Ishikawa (cell line): ENCODE measurements around the gene COL13A1.
A peak's percentile ranks its signal among the peaks of the same experiment; 100 is the strongest.

Source experiments
- CEBPB ChIP-seq: IDR thresholded peaks from 2 replicates; pipeline ENCODE4 v1.6.1; 2012
- CREB1 ChIP-seq: IDR thresholded peaks from 2 replicates; pipeline ENCODE4 v1.6.1; 2012; ENCODE audit warnings: low read depth
- EGR1 ChIP-seq: IDR thresholded peaks from 2 replicates; pipeline ENCODE4 v1.6.1; 2012
- EP300 ChIP-seq: IDR thresholded peaks from 2 replicates; pipeline ENCODE4 v1.6.1; 2012; ENCODE audit warnings: borderline replicate concordance
- FOXM1 ChIP-seq: IDR thresholded peaks from 2 replicates; pipeline ENCODE4 v1.6.1; 2012; ENCODE audit warnings: low read depth, borderline replicate concordance
- NFIC ChIP-seq: IDR thresholded peaks from 2 replicates; pipeline ENCODE4 v1.6.1; 2012
- RAD21 ChIP-seq: IDR thresholded peaks from 2 replicates; pipeline ENCODE4 v1.6.1; 2012; ENCODE audit warnings: low read depth
- TAF1 ChIP-seq: IDR thresholded peaks from 2 replicates; pipeline ENCODE4 v1.6.1; 2012; ENCODE audit warnings: low read depth, mild to moderate bottlenecking
- TCF12 ChIP-seq: IDR thresholded peaks from 2 replicates; pipeline ENCODE4 v1.6.1; 2012; ENCODE audit warnings: low read depth
- TEAD4 ChIP-seq: IDR thresholded peaks from 2 replicates; pipeline ENCODE4 v1.6.1; 2012
- YY1 ChIP-seq: IDR thresholded peaks from 2 replicates; pipeline ENCODE4 v1.6.1; 2012; ENCODE audit warnings: low read depth
- ZBTB7A ChIP-seq: IDR thresholded peaks from 2 replicates; pipeline ENCODE4 v1.6.1; 2012; ENCODE audit warnings: low read depth
- TF ChIP-seq, protein P1 (sequence below): IDR thresholded peaks from 2 replicates; pipeline ENCODE4 v1.6.1; 2012
- TF ChIP-seq, protein P2 (sequence below): IDR thresholded peaks from 2 replicates; pipeline ENCODE4 v1.6.1; 2012; ENCODE audit warnings: low read depth, mild to moderate bottlenecking
- TF ChIP-seq, protein P3 (sequence below): IDR thresholded peaks from 2 replicates; pipeline ENCODE4 v1.6.1; 2012

The COL13A1 gene

DNA sequence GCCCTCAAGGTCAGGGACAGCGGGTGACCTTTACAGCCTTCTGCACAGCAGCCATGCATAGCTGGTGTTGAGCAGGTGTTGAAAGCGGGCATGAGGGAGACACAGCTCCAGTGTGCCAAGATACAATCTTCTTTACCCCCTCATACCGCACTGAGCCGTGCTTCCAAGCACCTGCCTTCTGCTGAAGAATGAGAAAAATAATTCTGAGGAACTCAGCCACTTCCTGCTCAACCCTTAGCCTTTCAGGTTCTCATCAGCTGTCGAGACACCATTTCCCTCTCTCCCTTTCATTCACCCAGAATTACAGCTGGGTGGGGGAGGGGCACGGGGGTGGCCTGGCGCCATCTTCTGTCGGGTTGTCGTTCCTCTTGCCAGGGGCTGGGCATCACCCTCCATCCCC is 58.6 kb downstream of the COL13A1 start:
- TF ChIP-seq, protein P1, sequence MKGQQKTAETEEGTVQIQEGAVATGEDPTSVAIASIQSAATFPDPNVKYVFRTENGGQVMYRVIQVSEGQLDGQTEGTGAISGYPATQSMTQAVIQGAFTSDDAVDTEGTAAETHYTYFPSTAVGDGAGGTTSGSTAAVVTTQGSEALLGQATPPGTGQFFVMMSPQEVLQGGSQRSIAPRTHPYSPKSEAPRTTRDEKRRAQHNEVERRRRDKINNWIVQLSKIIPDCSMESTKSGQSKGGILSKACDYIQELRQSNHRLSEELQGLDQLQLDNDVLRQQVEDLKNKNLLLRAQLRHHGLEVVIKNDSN: no peak
- TF ChIP-seq EP300 (no peak), CEBPB (no peak), EGR1 (no peak), TCF12 (no peak), ZBTB7A (no peak), FOXM1 (no peak), NFIC (no peak), TAF1 (no peak), CREB1 (no peak), YY1 (no peak), TEAD4 (no peak), RAD21 (no peak)
- TF ChIP-seq, protein P2, sequence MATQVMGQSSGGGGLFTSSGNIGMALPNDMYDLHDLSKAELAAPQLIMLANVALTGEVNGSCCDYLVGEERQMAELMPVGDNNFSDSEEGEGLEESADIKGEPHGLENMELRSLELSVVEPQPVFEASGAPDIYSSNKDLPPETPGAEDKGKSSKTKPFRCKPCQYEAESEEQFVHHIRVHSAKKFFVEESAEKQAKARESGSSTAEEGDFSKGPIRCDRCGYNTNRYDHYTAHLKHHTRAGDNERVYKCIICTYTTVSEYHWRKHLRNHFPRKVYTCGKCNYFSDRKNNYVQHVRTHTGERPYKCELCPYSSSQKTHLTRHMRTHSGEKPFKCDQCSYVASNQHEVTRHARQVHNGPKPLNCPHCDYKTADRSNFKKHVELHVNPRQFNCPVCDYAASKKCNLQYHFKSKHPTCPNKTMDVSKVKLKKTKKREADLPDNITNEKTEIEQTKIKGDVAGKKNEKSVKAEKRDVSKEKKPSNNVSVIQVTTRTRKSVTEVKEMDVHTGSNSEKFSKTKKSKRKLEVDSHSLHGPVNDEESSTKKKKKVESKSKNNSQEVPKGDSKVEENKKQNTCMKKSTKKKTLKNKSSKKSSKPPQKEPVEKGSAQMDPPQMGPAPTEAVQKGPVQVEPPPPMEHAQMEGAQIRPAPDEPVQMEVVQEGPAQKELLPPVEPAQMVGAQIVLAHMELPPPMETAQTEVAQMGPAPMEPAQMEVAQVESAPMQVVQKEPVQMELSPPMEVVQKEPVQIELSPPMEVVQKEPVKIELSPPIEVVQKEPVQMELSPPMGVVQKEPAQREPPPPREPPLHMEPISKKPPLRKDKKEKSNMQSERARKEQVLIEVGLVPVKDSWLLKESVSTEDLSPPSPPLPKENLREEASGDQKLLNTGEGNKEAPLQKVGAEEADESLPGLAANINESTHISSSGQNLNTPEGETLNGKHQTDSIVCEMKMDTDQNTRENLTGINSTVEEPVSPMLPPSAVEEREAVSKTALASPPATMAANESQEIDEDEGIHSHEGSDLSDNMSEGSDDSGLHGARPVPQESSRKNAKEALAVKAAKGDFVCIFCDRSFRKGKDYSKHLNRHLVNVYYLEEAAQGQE: no peak
- TF ChIP-seq, protein P3, sequence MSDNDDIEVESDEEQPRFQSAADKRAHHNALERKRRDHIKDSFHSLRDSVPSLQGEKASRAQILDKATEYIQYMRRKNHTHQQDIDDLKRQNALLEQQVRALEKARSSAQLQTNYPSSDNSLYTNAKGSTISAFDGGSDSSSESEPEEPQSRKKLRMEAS: no peak

DNA sequence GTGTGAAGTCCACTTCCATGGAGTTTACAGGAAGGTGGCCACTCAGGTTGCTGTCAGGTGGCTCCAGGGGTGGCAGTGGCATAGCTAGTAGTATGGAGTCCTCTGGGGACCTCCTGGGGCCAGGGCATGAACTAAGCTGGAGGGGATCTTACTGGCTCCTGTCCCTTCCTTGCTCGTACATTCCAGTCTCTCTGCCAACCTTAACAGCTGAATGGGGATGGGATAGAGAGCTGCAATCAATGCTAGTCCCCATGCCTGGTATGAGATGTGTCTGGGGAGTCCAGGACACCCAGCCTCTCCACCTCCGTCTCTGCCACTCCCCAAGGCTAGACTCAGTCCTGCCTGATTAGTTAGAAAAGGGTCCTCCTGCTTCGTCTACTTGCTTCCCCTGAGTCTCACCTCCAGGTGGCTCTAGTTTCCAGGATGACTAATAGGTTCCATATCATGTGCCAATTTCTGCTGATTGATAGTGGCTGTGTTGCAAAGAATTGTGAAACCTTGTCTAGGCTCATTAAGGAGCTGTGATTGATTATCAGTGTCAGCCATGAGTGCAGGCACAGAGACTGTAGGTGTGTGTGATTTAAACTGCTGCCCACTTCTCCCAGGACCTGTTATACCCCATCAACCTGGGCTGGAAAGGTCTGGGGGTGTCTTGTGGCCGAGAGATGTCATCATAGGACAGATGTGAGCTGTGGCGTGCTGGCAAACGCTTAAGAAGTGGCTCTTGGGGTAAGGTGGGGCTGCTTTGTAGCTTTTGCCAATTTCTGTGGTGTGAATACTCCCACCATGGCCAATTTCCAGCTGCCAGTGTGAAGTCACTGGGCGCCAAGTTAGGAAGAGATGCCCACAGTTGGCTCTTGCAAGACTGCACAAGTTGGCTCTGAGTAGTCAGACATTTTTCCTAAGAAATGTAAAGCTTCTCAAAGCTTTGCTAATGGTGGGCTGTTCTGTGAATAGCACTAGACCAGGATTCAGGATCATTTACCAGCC is 59.8 kb downstream of the COL13A1 start:
- TF ChIP-seq TCF12 (peak; percentile 87), NFIC (peak; percentile 96), YY1 (no peak; the same call in 1 of the 2 replicates), CEBPB (peak; percentile 98), RAD21 (peak; percentile 43; the same call in 1 of the 2 replicates), ZBTB7A (0 out of 2 replicates have a peak, but pooled peaks have one; percentile 21), EGR1 (no peak), EP300 (peak; percentile 92), TEAD4 (0 out of 2 replicates have a peak, but pooled peaks have one; percentile 17), CREB1 (no peak), TAF1 (no peak), FOXM1 (peak; percentile 58; the same call in 1 of the 2 replicates)
- TF ChIP-seq, protein P3: peak; percentile 42
- TF ChIP-seq, protein P1: no peak
- TF ChIP-seq, protein P2: no peak

DNA sequence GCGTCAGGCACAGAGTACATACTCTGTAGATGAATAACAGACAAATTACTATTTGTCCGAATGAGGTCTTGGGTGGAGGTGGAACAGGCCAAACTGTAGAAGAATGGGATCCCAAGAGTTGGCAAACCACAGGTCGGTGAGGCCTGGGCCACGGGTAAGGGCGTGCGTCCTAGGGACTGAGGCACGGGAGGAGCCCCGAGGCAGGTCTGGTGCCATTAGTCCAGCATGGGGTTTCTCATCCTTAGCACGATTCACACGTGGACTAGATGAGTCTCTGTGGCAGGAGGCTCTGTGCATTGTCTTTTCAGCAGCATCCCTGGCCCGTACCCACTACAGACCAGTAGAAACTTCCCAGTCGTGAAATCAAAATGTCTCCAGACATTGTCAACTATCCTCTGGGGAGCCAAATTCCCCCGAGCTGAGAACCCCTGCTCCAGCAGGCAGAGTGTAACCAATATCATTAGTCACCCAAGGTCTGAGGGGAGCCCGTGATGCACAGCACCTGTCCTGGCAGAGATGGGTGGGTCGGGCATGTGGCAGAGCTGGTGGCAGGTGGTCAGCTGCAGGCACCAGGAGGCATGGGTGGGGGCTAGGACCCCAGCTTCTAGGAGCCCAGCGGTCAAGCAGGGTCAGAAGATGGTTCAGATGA is 61.3 kb downstream of the COL13A1 start:
- TF ChIP-seq NFIC (no peak), CREB1 (no peak), EP300 (no peak), EGR1 (no peak), ZBTB7A (no peak), CEBPB (no peak), TAF1 (no peak), TEAD4 (no peak), RAD21 (no peak), TCF12 (no peak), FOXM1 (no peak), YY1 (no peak)
- TF ChIP-seq, protein P1: no peak
- TF ChIP-seq, protein P2: no peak
- TF ChIP-seq, protein P3: no peak
